GM19351 (cell line): Measurements from ENCODE around the gene MYH1.

Experiments
- ATAC-seq: cut with Tn5 transposase; IDR thresholded peaks from one replicate; pipeline ENCODE4 v1.9.1; 2021; ENCODE audit warnings: mild to moderate bottlenecking, moderate library complexity; ENCODE audit not compliant: unreplicated experiment

MYH1 gene

GRCh38 chr17:10492004-10492403 lies 26.3 kb downstream of the MYH1 start:
- no peak for ATAC-seq

- ATAC-seq = no peak
Measured at GRCh38 chr17:10482252-10482651, 36.1 kb downstream of the MYH1 start.

- no peak for ATAC-seq
Measured at GRCh38 chr17:10477701-10478100, 40.6 kb downstream of the MYH1 start.

GRCh38 chr17:10474536-10474935 lies 43.8 kb downstream of the MYH1 start:
- no peak for ATAC-seq

GRCh38 chr17:10471858-10472257 lies 46.5 kb downstream of the MYH1 start:
- ATAC-seq = no peak

- no peak for ATAC-seq
Measured at GRCh38 chr17:10469459-10469858, 48.9 kb downstream of the MYH1 start, which contains the start of gene MYH4. Gene MYH4, minus strand, starts transcription at chr17:10469559. Its CDS starts 2,814 bp downstream, at chr17:10466745.

- no peak for ATAC-seq
Measured at GRCh38 chr17:10463402-10463801, 54.9 kb downstream of the MYH1 start.

- ATAC-seq = no peak
Measured at GRCh38 chr17:10460062-10460461, 58.3 kb downstream of the MYH1 start.

GRCh38 chr17:10458701-10459100 lies 59.6 kb downstream of the MYH1 start:
- no peak for ATAC-seq

GRCh38 chr17:10457952-10458351 lies 60.4 kb downstream of the MYH1 start:
- no peak for ATAC-seq

GRCh38 chr17:10447026-10447931 lies 71.1 kb downstream of the MYH1 start:
- no peak for ATAC-seq
